GM19463 (cell line): ENCODE data around the gene POLR2I.

Experiments
- ATAC-seq: cut with Tn5 transposase; IDR thresholded peaks from one replicate; pipeline ENCODE4 v1.9.1; 2021; ENCODE audit warnings: mild to moderate bottlenecking, moderate library complexity; ENCODE audit not compliant: unreplicated experiment

The POLR2I gene

GRCh38 chr19:36114721-36115452 is at the start of gene POLR2I:
TSS of gene POLR2I (minus strand) at chr19:36114875. CDS start at chr19:36114856, 19 bp downstream.
- peak; percentile 86 for ATAC-seq

- no peak for ATAC-seq
Observed at GRCh38 chr19:36163813-36164212, 49.1 kb upstream of the POLR2I start.

- no peak for ATAC-seq
Observed at GRCh38 chr19:36160821-36161596, 46.3 kb upstream of the POLR2I start.

DNA sequence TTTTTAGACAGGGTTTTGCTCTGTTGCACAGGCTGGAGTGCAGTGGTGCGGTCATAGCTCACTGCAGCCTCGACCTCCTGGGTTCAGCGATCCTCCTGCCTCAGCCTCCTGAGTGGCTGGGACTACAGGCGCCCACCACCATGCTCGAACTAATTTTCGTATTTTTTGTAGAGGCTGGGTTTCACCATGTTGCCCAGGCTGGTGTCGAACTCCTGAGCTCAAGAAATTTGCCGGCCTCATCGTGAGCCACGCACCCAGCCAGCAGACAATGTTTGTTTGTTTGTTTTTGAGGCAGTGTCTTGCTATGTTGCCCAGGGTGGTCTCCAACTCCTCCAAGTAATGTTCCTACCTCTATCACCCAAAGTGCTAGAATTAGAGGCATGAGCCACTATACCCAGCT is 38.5 kb upstream of the POLR2I start:
- no peak for ATAC-seq

DNA sequence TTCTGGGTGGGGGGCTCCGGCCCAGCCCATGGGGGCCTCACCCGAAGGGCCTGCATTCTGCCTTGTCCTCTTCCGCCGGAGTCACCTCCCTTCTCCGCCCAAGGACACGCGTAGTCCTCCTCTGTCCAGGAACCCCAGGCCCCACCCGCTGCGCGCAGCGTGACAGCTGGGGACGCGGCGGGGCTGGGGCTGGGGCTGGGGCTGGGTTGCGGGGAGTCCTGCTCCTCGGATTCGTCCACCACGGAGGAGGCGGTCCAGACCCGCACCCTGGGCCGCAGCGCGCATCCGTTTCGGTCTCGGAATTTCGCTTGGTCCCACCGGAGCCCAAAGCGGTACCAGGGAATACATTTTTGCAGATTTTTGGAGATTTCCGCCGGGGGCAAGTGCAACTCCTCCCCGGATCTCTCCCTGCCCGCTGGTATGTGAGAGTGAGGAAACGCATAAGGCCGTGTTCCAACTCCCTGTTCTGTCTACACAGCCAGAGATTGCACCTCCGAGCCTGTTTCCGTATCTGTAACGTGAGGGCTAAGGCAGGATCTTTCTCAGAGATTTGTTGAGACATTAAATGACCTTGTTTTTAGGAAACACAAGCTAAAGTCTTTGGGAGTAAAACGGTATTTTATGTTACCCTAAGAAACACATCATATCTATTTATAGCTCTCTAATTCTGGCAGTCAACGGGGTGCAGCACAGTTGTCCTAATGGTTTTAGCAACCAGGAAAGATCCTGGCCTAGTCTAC is 37.8 kb upstream of the POLR2I start, which contains the start of gene COX7A1:
TSS of gene COX7A1 (minus strand) at position 96 of the 740 bp plus-strand sequence. CDS start at position 56, 40 bp downstream.
- no peak for ATAC-seq

DNA sequence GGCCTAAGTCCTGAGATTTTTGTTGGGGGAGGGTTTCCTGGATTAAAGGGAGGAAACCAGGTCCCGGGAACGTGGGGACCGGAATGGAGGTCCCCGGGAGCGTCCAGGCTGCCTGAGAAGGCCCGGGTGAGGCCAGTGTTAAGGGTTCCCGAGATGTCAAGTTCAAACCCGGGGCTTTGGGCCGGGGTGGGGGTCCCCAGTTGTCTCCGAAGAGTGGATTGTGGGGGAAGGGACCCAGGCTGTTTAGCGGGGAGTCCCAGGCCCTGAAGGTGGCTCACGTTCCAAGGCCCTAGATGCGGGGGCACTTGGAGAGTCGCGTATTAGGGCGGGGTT is 37.3 kb upstream of the POLR2I start:
- ATAC-seq, result no peak

- ATAC-seq, result no peak
Observed at GRCh38 chr19:36151144-36152018, 36.7 kb upstream of the POLR2I start.

- ATAC-seq, result no peak
Observed at GRCh38 chr19:36150586-36150985, 35.9 kb upstream of the POLR2I start.

DNA sequence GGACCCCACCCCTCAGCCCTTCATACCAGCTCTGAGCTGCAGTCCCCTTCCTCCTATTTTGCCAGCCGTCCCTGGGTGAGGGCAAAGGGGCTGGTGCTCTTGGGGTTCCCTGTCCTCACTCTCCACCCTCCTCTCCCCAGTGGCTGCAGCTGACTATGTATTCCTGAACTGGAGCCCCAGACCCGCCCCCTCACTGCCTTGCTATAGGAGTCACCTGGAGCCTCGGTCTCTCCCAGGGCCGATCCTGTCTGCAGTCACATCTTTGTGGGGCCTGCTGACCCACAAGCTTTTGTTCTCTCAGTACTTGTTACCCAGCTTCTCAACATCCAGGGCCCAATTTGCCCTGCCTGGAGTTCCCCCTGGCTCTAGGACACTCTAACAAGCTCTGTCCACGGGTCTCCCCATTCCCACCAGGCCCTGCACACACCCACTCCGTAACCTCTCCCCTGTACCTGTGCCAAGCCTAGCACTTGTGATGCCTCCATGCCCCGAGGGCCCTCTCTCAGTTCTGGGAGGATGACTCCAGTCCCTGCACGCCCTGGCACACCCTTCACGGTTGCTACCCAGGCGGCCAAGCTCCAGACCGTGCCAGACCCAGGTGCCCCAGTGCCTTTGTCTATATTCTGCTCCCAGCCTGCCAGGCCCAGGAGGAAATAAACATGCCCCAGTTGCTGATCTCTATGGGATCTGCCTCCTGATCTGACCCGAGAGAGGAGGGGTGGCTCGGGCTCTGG is 35.2 kb upstream of the POLR2I start:
- ATAC-seq, result no peak

- ATAC-seq, result no peak
Observed at GRCh38 chr19:36144624-36145023, 29.9 kb upstream of the POLR2I start.

GRCh38 chr19:36142496-36142895 is 27.8 kb upstream of the POLR2I start:
- ATAC-seq, result no peak

GRCh38 chr19:36142046-36142445 is 27.4 kb upstream of the POLR2I start:
- ATAC-seq, result no peak

- peak; percentile 39 for ATAC-seq
Observed at GRCh38 chr19:36141039-36141927, 26.6 kb upstream of the POLR2I start.

GRCh38 chr19:36140304-36141038 is 25.8 kb upstream of the POLR2I start:
- ATAC-seq, result peak; percentile 22

DNA sequence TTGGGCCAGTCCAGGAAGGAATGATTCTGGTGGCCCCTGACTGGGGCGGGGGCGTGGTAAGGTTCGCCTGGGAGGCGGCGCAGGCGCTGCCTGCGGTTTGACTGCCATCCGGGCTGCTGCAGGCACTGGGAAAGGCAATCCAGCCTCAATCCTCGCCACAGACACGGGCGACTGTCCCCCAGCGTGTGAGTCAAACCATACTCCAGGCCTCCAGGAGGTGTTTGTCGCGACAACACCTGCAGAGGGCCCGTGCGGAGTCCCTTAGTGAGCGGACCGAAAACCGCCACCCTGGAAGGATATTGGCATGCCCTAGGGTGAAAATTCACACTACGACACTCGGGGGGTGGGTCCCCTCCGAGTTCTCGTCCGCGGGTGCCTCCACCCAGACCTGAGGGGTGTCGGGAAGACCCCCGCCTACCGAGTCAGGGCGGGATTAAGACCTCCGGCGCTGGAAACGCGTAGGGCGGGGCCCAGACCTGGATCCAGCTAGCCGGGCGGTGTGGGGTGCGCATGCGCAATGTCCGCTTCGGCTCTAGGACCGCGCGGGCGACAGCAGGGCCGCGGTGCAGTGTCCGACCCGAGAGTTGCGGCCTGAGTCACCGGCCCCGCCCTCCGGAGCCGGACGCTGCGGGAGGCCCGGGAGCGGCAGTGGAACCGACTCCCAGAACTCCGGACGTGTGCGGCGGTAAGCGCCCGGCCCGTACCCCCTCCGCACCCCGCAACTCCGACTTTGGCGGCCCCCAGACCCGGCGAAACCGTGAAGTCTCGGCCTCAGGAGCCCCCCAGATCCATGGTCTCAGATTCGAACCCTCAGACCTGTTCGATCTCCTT is 25.0 kb upstream of the POLR2I start, which contains the start of gene CAPNS1:
TSS of gene CAPNS1 (plus strand) at position 594 of the 831 bp plus-strand sequence. CDS start 946 bp downstream, outside the sequence.
- peak; percentile 87 for ATAC-seq

DNA sequence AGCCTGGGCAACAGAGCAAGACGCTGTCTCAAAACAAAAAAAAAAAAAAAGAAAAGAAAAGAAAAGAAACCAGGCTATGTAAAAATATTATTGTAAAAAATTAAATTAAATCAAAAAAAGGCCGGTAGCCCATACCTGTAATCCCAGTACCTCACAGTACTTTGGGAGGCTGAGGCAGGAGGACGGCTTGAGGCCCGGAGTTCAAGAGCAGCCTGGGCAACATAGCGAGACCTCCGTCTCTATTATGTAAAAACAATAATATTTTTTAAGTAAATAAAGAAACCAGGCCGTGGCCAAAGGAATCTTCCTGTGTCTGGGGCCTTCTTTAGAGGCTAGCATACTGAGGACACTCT is 24.4 kb upstream of the POLR2I start:
- ATAC-seq, result no peak

GRCh38 chr19:36136964-36137686 is 22.4 kb upstream of the POLR2I start:
- ATAC-seq, result no peak
